Gastroesophageal sphincter (tissue), 3 donors: ENCODE data around the gene SLC27A2.

Experiments
- CTCF ChIP-seq, 4 experiments: fragments of 200-600 bp in 2 of 4; fragments of 450-650 bp in 2 of 4; sonication (generic) in 1 of 4; IDR thresholded peaks; one replicate each; pipeline ENCODE4 v1.5.1; 2017 to 2019; ENCODE audit warnings: antibody characterized with exemption in 4 of 4, mild to moderate bottlenecking in 2 of 4, moderate library complexity in 2 of 4
- POLR2A ChIP-seq, 2 donors: fragments of 450-650 bp; IDR thresholded peaks; one replicate each; pipeline ENCODE4 v1.6.1; 2017; ENCODE audit warnings: antibody characterized with exemption in 2 of 2, mild to moderate bottlenecking in 2 of 2, moderate library complexity in 1 of 2

- TF ChIP-seq CTCF (IDR thresholded peaks at IDR 0.05) (no peak), POLR2A (IDR thresholded peaks at IDR 0.05) (no peak)
Measured at GRCh38 chr15:50180091-50180490, 1.9 kb upstream of the SLC27A2 start.
